Measurements from ENCODE around the gene GPR148.
"Not testable (repeated sequence)": the region's sequence is repeated elsewhere in the genome, so short reads cannot be mapped to it uniquely, and the experiment has no call there.

DNA sequence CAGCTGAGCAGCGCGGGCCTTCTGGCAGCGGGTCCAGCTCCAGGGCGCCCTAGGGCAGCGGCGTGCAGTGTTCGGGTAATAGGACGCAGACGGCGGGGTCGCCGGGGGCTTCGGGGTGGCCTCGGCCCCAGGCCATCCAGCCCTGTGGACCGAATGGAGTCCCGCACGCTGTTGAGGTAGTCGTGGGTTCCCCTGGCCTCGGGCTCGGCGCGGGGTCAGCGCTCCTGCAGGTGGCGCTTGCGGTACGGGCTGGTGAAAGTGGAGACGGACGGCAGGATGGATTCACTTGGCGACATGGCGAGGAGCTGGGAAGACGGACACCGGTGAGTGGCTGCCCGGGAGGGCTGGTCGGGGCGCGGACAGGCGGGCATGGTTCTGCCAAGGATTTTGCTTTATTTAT lies 35.4 kb upstream of the GPR148 start:
- TF ChIP-seq TAF1 (IDR thresholded peaks at IDR 0.05; ENCODE audit: borderline replicate concordance, low read depth, low read length); POLR2A (IDR thresholded peaks at IDR 0.05; ENCODE audit: low read depth, low read length); POLR2AphosphoS5 (IDR thresholded peaks at IDR 0.05; ENCODE audit: low read depth, low read length): not testable (repeated sequence)

All from GM12892 (cell line).